GM18868 (cell line): ENCODE data around the gene RAD51B.
A peak's percentile ranks its signal among the peaks of the same experiment; 100 is the strongest.

ENCODE experiments used
- ATAC-seq: cut with Tn5 transposase; IDR thresholded peaks from one replicate; pipeline ENCODE4 v1.9.1; 2021; ENCODE audit warnings: mild to moderate bottlenecking, moderate library complexity; ENCODE audit not compliant: unreplicated experiment

The RAD51B gene

GRCh38 chr14:67833403-67833802, 13.8 kb downstream of the RAD51B start:
- ATAC-seq, result no peak

- no peak for ATAC-seq
These were observed 16.0 kb downstream of the RAD51B start for GRCh38 chr14:67835596-67835995.

GRCh38 chr14:67837011-67837624, 17.5 kb downstream of the RAD51B start:
- ATAC-seq, result no peak

GRCh38 chr14:67846029-67846610, 26.5 kb downstream of the RAD51B start:
- no peak for ATAC-seq

GRCh38 chr14:67850066-67850830, 30.7 kb downstream of the RAD51B start:
- ATAC-seq, result no peak

GRCh38 chr14:67851785-67852410, 32.3 kb downstream of the RAD51B start:
- no peak for ATAC-seq

GRCh38 chr14:67852926-67853604, 33.5 kb downstream of the RAD51B start:
- ATAC-seq, result no peak

- no peak for ATAC-seq
These were observed 34.1 kb downstream of the RAD51B start for GRCh38 chr14:67853715-67854114.

- ATAC-seq, result no peak
These were observed 37.2 kb downstream of the RAD51B start for GRCh38 chr14:67856827-67857226.

- ATAC-seq, result no peak
These were observed 38.3 kb downstream of the RAD51B start for GRCh38 chr14:67857778-67858350.

GRCh38 chr14:67859169-67859749, 39.7 kb downstream of the RAD51B start:
- ATAC-seq, result no peak

GRCh38 chr14:67863223-67863622, 43.6 kb downstream of the RAD51B start:
- ATAC-seq, result no peak

GRCh38 chr14:67875175-67876006, 55.8 kb downstream of the RAD51B start:
- ATAC-seq, result no peak

GRCh38 chr14:67879026-67879425, 59.4 kb downstream of the RAD51B start:
- ATAC-seq, result no peak

GRCh38 chr14:67881225-67881624, 61.6 kb downstream of the RAD51B start:
- ATAC-seq, result peak; percentile 93

- no peak for ATAC-seq
These were observed 63.5 kb downstream of the RAD51B start for GRCh38 chr14:67882986-67883555.

GRCh38 chr14:67883717-67884116, 64.1 kb downstream of the RAD51B start:
- no peak for ATAC-seq

- ATAC-seq, result no peak
These were observed 66.6 kb downstream of the RAD51B start for GRCh38 chr14:67886191-67886590.

- no peak for ATAC-seq
These were observed 67.9 kb downstream of the RAD51B start for GRCh38 chr14:67887478-67887877.
